GM21360 (cell line): ENCODE data around the gene ALS2CL.
"Not testable (repeated sequence)": the region's sequence is repeated elsewhere in the genome, so short reads cannot be mapped to it uniquely, and the experiment has no call there.

Experiments used
- ATAC-seq: cut with Tn5 transposase; IDR thresholded peaks from one replicate; pipeline ENCODE4 v1.9.1; 2021; ENCODE audit warnings: mild to moderate bottlenecking, moderate library complexity; ENCODE audit not compliant: unreplicated experiment

The ALS2CL gene, protein sequence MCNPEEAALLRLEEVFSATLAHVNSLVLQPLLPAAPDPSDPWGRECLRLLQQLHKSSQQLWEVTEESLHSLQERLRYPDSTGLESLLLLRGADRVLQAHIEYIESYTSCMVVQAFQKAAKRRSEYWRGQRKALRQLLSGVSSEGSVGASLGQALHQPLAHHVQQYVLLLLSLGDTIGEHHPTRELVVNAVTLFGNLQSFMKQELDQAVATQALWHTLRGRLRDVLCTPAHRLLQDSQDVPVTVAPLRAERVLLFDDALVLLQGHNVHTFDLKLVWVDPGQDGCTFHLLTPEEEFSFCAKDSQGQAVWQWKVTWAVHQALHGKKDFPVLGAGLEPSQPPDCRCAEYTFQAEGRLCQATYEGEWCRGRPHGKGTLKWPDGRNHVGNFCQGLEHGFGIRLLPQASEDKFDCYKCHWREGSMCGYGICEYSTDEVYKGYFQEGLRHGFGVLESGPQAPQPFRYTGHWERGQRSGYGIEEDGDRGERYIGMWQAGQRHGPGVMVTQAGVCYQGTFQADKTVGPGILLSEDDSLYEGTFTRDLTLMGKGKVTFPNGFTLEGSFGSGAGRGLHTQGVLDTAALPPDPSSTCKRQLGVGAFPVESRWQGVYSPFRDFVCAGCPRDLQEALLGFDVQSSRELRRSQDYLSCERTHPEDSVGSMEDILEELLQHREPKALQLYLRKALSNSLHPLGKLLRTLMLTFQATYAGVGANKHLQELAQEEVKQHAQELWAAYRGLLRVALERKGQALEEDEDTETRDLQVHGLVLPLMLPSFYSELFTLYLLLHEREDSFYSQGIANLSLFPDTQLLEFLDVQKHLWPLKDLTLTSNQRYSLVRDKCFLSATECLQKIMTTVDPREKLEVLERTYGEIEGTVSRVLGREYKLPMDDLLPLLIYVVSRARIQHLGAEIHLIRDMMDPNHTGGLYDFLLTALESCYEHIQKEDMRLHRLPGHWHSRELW

DNA sequence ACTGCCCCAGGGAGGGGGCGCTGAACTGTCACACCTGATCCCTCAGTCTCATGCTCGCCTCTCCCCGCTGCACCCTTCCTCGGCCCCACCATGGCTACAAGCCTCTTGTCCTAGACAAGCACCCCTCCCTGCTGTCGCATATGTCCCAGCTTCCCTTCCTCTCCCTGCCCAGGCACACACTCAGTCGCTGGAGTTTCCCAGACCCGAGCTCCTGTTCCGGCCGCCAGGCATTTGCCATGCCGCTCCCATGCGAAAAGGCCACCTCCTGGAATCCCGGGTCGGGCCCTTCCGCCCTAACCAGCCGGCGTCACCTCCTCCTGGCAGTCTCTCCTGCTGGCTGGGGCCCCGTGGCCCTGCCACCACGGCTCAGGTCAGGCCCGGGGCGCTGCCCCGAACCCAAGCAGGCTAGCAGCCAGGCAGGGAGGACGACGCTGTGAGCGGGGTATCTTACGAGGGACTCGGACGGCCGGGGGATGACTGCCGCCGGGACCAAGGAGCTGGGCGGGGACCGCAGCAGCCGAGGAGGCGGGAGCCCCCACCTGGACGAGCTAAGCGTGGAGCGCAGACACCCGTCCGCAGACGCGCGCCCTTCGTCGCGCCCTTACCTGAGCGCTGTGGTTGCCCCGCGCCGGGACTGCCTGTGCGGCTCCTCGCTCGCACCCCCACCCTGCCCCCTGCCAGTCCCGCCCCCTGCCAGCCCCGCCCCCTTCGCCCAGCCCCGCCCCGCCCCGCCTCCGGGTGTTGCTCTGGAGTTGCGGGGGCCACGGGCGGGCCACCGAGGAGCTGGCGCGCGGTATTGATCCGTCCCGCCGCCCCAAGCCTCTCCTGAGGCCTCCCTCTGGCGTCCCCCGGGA lies at the start of gene ALS2CL:
TSS of gene ALS2CL (minus strand) at position 642 of the 854 bp plus-strand sequence. CDS start 4,239 bp downstream, outside the sequence.
- no peak for ATAC-seq

DNA sequence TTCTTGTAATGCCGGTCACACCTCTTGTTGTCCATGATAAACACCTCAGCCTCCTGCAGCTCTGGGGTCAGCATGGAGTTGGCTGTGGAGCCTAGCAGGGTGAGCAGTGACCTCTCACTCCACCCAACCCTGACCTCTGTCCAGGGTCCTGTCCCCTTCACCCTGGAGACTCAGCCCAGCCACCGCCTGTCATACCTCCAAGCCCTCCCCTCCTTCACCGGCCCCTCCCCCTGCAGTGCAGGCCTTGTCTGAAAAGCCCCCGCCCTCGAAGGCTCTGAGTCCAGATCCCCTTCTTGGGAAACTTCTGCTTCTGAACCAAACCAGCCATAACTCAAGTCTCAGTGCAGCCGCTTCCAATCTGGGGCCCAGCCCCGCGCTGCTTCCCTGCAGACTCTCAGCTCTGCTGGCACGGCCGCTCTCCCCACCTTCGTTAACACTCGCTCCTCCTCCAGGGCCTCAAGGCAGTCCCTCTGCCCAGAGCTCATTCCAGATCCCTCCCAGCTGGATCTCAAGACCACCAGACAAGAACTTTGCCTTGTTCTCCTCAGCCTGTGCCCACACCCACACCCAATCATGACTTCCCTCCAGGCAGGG lies 49.6 kb upstream of the ALS2CL start:
- ATAC-seq, result no peak

DNA sequence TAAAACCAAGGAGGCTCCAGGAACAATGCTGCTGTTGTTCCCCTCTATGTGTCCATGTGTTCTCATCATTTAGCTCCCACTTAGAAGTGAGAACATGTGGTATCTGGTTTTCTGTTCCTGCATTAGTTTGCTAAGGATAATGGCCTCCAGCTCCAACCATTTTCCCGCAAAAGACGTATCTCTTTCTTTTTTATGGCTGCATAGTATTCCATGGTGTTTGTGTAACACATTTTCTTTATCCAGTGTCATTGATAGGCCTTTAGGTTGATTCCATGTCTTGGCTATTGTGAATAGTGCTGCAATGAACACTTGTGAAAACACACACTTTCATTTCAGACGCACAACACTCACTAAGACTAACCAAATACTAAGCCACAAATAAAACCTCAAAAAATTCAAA lies 46.1 kb upstream of the ALS2CL start:
- not testable (repeated sequence) for ATAC-seq

DNA sequence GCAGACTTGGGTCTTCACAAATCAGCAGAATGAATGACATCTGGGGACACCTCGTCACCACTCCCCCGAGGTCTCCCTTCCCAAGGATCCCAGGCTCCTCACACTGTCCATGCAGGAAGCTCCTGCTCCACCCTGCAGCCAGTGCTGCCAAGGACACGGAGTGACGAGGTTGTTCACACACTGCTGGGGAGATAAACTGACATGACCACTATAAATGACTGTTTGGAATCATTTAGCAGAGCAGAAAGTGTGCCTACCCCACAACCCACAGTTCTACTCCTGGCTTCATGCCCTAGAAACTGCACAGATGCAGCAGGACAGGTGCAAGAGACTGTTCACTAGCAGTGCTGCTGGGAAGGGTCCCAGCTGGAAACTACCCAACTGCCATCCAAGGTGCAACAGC lies 43.9 kb upstream of the ALS2CL start:
- ATAC-seq, result no peak

DNA sequence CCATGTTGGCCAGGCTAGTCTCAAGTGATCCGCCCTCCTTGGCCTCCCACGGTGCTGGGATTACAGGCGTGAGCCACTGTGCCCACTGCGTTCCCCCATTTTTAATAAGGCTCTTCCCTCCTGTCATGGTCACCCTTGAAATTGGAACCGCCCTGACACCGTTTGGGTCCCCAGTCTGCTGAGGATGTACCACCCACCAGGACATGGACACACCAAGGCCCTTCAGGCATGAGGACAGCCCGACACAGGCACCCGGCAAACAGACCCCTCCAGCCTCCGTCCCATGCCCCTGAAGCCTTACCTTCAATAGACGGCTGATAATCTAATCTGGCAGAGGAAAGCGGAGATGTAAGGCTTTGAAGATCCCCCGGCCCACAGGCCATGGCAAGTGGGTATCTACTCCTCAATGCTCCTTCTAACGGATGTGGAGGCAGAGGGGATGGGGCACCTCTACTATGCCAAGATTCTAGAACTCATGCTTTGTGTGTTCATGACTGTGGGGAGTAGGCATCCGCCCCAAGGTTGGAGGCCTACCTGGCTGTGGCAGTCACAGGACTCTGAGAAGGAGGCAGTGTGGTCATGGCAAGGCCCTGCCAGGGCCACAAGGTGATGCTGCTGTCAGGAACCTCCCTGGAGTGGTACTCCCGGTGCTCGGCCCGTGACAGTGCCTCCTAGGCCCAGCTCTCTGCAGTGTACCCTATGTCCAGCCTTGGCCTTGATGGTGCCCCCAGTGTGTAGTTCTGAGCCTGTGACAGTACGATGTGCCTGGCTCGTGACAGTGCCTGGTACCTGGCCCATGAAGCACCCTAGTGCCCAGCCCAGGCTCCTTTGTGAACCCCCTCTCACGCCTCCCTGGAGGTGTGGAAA lies 42.8 kb upstream of the ALS2CL start:
- ATAC-seq, result no peak

DNA sequence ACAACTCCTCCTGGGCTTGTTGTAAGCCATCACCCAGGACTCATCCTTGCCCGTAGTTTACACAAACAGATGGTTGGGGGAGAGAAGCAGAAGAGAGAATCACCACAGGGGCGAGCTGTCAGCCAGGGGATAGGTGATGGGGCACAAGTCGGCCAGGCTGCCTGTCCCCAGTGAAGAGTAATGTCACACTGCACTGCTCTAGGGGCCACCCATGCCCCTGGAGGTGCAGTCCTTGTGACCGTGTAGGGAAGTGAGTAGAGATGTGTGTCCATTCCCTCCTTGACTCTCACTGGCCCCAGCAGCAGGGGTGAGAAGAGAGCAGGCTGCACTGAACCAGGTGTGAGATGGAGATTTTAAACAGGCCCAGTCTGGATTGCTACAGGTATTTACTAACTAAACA lies 41.3 kb upstream of the ALS2CL start:
- no peak for ATAC-seq

DNA sequence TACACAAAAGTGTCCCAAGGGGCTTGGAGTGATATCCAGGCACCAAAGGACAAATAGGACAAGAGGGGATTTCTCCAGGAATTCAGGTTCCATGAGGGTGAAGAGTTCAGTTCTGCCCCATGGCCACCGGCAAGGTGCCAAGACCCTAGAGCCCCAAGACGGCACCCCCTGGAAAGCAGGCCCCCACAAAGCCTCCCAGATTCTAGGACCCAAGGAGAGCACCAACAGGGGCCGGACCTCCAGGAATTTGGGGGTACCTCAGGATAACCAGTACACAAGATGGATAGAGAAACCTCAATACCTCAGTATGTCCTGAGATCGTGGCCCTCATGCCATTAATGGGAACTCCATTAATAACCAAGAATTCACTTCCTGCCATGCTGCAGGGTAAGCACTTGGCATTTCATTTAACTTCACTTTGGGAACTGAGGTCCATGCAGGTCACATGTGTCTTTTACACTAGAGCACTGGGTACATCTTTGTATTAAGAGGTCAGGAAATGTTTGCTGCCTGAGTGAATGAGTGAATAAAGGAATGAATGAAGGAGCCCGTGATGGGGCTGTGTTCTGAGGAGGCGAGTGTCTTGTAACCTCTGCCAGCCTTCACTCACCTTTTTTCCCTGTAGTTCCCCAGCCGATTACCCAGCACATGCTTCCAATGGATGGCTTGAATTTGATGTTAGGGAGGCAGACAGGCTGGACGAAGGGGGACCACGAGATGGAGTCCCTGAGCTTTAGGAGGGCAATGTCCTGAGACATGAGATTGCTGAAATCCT lies 39.7 kb upstream of the ALS2CL start:
- no peak for ATAC-seq

DNA sequence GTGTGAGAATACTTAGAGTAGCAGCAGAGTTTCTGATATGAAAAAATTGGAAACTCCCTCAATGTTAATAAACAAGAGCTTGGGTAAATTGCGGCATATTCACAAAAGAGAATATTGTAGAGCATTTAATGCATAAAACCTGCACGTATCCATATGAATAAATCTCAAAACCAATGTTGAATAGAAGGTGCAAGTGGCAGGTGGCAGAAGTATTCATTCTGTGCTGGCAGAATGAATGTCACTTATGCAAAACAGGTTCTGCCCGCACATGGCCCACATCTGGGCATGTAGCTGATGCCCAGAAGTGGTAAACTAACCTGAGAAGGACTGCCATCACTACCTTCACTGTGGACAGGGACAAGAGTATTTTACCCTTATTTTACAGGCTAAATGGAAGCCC lies 38.3 kb upstream of the ALS2CL start:
- ATAC-seq, result no peak

DNA sequence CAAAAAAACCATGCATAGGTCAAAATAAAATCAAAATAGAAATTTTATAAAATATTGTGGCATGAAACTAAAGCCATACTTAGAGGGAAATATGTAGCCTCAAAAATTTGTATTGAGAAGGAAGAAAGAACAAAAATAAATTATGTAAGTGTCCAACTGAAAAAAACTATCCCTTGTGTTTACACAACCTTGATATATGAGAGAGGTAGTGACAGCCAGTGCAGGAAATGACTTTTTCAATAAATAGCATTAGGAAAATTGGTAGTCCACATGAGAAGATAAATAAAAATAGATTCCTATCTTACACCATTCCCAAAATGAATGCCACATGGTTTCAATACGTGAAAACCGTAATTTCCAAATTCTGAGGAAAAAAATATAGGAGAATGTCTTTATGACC lies 37.3 kb upstream of the ALS2CL start:
- ATAC-seq, result no peak

DNA sequence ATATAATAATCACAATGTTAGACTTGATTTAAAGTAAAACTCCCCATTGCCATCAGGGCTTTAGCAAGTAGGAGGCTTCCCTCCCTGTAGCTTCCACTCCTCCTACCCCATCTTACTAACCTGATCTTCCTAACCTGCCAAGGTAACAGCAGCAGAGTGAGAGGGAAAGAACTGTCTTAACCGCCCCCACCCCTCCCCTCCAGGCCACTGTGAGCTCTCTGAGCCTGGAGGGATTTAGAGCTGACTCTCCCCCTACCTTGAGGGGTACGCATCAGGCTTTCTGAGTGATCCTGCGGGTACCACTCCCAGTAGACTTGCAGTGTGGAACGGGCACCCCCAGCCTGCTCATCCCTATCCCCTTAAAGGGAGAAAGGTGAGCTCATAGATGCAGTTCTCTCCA lies 35.6 kb upstream of the ALS2CL start:
- ATAC-seq, result no peak

DNA sequence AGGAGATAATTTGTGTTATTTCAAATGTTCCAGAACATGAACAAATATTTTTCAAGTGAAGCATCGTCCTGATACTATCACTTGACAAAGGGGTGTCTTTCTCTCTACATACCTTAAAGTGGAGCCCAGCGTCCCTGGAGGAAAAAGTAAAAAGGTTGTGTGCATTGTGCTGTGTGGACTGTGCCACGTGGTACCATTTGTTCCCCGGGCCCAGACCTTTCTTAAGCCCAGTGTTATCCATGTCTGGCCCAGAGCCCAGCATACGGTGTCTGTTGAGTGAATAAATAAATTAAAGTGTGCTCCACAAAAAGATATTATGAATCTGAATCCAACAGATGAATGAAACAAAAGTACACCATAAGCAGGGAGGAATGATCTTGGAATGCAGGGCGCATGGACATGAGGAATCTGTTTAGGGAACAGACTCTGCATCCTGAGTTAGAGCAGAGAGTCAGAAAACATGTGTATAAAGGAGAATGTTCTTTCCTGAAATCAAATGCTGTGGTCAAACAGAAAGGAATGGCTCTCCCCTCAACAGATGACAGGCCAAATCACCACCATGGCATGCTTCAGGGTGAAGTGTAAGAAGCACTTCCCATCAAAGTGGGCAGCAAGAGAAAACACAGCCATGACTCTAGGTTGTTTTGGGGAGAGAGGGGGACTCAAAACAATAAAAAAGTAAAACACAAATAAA lies 32.3 kb upstream of the ALS2CL start:
- no peak for ATAC-seq

DNA sequence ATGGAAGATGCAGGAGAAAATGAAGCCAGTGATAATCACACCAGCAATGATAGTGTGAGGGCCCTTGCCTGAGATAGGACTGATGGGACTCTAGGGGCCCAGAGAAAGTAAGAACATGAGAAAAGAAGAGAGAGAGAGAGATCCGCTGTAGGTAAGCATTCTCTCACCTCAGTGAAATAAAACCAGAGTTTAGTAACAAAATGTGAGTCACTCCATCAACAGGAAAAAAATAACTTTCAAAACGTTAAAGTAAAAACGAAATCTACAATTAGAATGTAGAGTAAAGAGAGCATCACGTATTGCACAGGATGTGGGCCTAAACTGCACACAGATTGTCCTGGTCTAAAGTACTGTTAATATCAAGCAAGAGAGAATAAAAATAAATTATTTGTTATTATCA lies 30.9 kb upstream of the ALS2CL start:
- no peak for ATAC-seq

DNA sequence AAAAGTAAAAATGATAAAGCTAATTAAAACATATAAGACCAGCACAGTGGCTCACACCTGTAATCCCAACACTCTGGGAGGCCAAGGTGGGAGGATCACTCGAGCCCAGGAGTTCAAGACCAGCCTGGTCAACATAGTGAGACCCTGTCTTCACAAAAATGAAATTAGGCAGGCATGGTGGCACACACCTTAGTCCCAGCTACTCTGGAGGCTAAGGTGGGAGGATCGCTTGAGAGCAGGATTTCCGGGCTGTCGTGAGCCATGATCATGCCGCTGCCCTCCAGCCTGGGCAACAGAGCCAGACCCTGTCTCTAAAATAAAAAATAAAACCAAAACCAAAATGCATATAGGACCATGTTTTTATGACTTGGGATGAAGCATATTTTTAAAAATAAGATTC lies 29.0 kb upstream of the ALS2CL start:
- no peak for ATAC-seq

DNA sequence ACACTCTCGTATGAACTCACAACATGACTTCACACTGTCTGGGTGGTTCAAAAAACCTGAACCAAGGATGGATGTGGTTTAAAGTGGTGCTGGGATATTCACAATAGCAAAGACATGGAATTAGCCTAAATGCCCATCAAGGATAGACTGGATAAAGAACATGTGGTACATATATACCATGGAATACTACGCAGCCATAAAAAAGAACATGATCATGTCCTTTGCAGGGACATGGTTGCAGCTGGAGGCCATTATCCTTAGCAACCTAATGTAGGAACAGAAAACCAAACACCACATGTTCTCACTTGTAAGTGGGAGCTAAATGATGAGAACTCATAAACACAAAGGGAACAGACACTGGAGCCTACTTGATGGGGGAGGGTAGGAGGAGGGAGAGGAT lies 27.5 kb upstream of the ALS2CL start:
- no peak for ATAC-seq

DNA sequence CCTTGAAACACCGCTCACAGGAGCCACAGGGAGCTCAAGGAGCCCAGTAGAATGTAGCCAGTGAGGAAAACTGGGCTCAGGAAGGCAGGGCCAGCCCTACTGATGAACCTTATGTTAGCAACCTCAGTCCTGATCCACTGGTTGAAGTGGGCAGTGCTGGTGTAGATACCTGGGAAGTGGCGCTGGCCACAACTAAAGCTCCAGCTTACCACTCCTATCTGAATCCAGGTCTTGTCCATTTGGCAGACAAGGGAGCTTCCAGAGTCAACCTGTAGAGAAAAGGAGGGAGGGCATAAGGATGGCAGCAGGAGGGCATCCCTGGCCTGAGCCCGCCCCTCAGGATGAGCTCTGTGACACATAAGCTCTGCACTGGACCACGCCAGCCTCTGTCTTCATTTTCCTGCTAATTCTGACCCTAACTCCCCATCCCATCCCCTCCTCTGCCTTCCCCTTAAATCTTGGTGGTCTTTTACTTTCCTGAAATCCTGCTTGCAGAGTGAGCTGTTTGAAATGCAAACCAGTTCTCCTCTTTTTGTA lies 26.3 kb upstream of the ALS2CL start:
- no peak for ATAC-seq

DNA sequence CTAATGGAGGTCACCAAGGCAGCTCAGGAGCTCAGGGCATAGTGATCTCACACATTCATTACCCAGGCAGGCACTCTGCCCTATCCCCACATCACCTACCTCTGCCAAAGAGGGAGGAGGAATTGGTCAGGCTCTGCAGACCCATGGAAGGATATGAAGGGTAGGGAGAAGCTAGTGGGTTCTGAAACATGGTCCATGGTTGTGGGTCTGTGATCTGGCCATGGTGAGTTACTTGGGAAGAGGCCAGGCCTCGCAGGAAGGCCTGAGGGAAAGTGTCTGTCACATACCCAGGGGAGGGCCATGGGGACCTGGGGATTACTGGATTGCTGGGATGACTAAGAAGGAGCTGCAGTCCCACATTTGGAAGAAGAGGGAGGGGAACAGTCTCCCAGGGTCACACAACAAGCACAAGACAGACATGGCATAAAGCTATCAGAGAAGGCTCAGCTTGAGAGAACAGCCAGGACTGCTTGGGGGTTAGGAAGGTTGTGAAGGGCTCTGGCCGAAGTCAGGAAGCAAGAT lies 25.6 kb upstream of the ALS2CL start:
- no peak for ATAC-seq

DNA sequence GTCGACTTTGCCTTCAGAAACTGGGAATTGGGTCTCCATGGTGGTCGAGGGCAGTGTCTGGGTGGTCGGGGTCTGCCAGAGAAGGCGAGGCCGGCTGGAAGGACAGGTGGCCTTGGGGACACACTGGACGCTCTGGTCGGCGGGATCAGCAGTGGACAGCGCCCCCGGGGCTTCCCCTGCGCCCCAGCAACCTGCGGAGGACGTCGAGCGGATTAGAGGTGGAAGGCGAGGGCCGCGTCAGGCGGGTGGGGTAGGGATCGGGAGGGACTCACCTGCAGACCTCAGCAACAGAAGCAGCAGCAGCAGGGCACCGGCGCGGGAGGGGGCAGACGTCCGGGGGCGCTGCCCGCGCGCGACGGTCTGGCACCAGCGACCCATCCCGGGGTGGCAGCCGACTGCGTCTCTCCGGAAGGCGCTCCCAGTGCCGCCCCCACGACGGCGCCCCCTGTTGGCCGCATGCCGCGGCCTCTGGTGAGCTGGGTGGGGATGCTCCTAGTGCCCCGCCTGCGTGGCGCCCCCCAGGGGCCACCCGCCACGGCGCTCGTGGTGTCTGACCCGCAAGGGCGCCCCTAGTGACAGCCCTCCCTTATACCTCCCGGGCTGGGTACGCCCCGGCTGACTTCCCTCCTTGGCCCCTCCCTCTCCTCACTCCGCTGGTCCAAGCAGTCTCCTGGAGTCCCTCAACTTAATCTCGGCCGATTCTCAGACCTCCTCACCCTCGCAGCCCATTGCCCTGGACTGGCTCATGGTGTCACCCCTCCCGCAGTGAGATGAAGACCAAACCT lies 24.2 kb upstream of the ALS2CL start, which contains the start of gene PRSS50:
TSS of gene PRSS50 (minus strand) at position 423 of the 785 bp plus-strand sequence. CDS start at position 378, 45 bp downstream.
- ATAC-seq, result no peak
